AG04449 (cell line): ENCODE measurements around the gene ATXN1.

Source experiments
- CTCF ChIA-PET: fragments of 350-600 bp; formaldehyde crosslinking; extraction: SDS; loops from one replicate; lab custom pipeline; 2021; ENCODE audit warnings: antibody characterized with exemption; lab: Yijun Ruan, JAX
- POLR2A ChIA-PET: fragments of 400-600, 350-600 bp; formaldehyde crosslinking; extraction: SDS; loops from one replicate; lab custom pipeline; 2020; ENCODE audit warnings: antibody characterized with exemption, inconsistent platforms; lab: Yijun Ruan, JAX
- DNase-seq: peaks from one replicate; pipeline ENCODE4 v3.0.0-alpha.2; 2010; ENCODE audit warnings: low read depth, low spot score
- H3K4me3 ChIP-seq: 2 replicates; pipeline ENCODE4 v1.5.1; 2011; ENCODE audit warnings: low read depth, mild to moderate bottlenecking, control low read depth, low read length
- CTCF ChIP-seq: IDR thresholded peaks from one replicate; pipeline ENCODE4 v1.5.1; 2011; ENCODE audit warnings: mild to moderate bottlenecking, moderate library complexity, low read length, control low read depth, inconsistent platforms; ENCODE audit not compliant: insufficient read depth; ENCODE audit errors: missing control alignments

ATXN1 gene

GRCh38 chr6:16511040-16511660 is 250.1 kb downstream of the ATXN1 start:
- CTCF ChIA-PET = interaction anchor here (0.7 to 9.8 kb wide), 55 partner anchors 8 to 580 kb away, joined by 3 to 111 read pairs (median 4); partner anchors contain the start of gene ATXN1
- POLR2A ChIA-PET = interaction anchor here (0.5 to 0.8 kb wide), 2 partner anchors 250 to 252 kb away, joined by 3 to 4 read pairs; partner anchors contain the start of gene ATXN1
- no peak overlapping the region for H3K4me3 ChIP-seq
- DNase-seq = no peak
- TF ChIP-seq CTCF = peak; percentile 59

GRCh38 chr6:16510245-16510644 is 251.0 kb downstream of the ATXN1 start:
- POLR2A ChIA-PET = no interaction called here
- TF ChIP-seq CTCF = no peak
- CTCF ChIA-PET = interaction anchor here (0.6 to 9.8 kb wide), 38 partner anchors 7 to 576 kb away, joined by 3 to 111 read pairs (median 4); partner anchors contain the start of gene ATXN1
- H3K4me3 ChIP-seq = no peak overlapping the region
- no peak for DNase-seq

GRCh38 chr6:16508959-16509358 is 252.3 kb downstream of the ATXN1 start:
- no peak for DNase-seq
- ChIA-PET POLR2A (no interaction called here), CTCF (interaction anchor here (5.9 to 9.8 kb wide), 2 partner anchors 249 to 254 kb away, joined by 28 to 111 read pairs; partner anchors contain the start of gene ATXN1)
- H3K4me3 ChIP-seq = no peak overlapping the region
- no peak for TF ChIP-seq CTCF

- POLR2A ChIA-PET = no interaction called here
- CTCF ChIA-PET = interaction anchor here (0.8 to 3.2 kb wide), 7 partner anchors 8 to 258 kb away, joined by 3 to 16 read pairs (median 7); no protein-coding TSS in a partner anchor
- no peak overlapping the region for H3K4me3 ChIP-seq
- no peak for DNase-seq
- no peak for TF ChIP-seq CTCF
These were observed 255.4 kb downstream of the ATXN1 start for GRCh38 chr6:16505711-16506357.

- ChIA-PET POLR2A (no interaction called here), CTCF (interaction anchor here (0.9 to 3.2 kb wide), 8 partner anchors 8 to 582 kb away, joined by 3 to 16 read pairs (median 3); no protein-coding TSS in a partner anchor)
- TF ChIP-seq CTCF = no peak
- no peak overlapping the region for H3K4me3 ChIP-seq
- no peak for DNase-seq
These were observed 256.7 kb downstream of the ATXN1 start for GRCh38 chr6:16504609-16505008.

- no peak for TF ChIP-seq CTCF
- ChIA-PET POLR2A (no interaction called here), CTCF (interaction anchor here (1.4 to 3.2 kb wide), 6 partner anchors 8 to 260 kb away, joined by 3 to 16 read pairs (median 10); no protein-coding TSS in a partner anchor)
- H3K4me3 ChIP-seq = no peak overlapping the region
- DNase-seq = no peak
These were observed 257.3 kb downstream of the ATXN1 start for GRCh38 chr6:16503970-16504415.
